Measurements from ENCODE around the gene XRCC2.

DNA sequence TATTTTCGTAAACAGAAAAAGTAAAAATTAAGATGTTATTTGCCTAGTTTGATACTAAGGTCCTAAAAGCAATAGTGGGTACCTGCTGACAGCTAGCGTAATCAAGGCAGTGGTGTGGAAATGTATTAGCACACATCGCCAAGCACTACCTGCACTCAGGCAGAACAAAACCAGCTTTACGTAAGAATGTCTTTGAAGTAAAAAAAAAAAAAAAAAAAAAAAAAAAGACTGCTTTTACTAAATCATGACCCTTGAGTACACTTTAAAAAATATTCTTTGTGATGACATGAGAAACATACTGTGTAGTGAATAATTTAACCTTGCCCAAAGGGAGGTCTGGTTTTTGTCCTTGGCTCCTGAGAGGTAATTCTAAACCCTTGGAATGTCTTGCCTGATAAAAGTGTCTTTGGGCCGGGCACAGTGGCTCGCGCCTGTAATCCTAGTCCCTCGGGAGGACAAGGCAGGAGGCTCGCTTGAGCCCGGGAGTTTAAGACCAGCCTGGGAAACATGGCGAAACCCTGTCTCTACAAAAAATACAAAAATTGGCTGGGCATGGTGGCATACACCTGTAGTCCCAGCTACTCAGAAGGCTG is 12.7 kb downstream of the XRCC2 start:
- TF ChIP-seq, protein P1, sequence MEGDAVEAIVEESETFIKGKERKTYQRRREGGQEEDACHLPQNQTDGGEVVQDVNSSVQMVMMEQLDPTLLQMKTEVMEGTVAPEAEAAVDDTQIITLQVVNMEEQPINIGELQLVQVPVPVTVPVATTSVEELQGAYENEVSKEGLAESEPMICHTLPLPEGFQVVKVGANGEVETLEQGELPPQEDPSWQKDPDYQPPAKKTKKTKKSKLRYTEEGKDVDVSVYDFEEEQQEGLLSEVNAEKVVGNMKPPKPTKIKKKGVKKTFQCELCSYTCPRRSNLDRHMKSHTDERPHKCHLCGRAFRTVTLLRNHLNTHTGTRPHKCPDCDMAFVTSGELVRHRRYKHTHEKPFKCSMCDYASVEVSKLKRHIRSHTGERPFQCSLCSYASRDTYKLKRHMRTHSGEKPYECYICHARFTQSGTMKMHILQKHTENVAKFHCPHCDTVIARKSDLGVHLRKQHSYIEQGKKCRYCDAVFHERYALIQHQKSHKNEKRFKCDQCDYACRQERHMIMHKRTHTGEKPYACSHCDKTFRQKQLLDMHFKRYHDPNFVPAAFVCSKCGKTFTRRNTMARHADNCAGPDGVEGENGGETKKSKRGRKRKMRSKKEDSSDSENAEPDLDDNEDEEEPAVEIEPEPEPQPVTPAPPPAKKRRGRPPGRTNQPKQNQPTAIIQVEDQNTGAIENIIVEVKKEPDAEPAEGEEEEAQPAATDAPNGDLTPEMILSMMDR (IDR thresholded peaks at IDR 0.05), result no peak
- TF ChIP-seq POLR2A (IDR thresholded peaks at IDR 0.05), result no peak
